Activated CD4-positive, alpha-beta T cell treated with anti-CD3 and anti-CD28 coated beads, Interleukin-2, amount 10 ng/mL, durations not matched to agents 7 days and 5 days (primary cell): ENCODE data around the gene PPME1. TPM values are rescaled to one million over a fixed set of nuclear protein-coding genes. Genes with fewer than 3 reads are reported as not detected.
"Not testable (repeated sequence)": the region's sequence is repeated elsewhere in the genome, so short reads cannot be mapped to it uniquely, and the experiment has no call there.

Experiments used
- CTCF ChIA-PET: fragments of 350-600 bp; sonication (Branson Sonifier 250); formaldehyde crosslinking; loops from one replicate; lab custom pipeline; 2021; ENCODE audit warnings: antibody characterized with exemption; lab: Charles Lee
- POLR2A ChIA-PET: fragments of 350-600 bp; sonication (Branson Sonifier 250); formaldehyde crosslinking; loops from one replicate; lab custom pipeline; 2021; ENCODE audit warnings: antibody characterized with exemption; lab: Charles Lee
- DNase-seq: peaks from one replicate; pipeline ENCODE4 v3.0.0-alpha.2; 2020
- H3K27ac Mint-ChIP-seq: one replicate; pipeline ENCODE4 v1.8.0; 2021; ENCODE audit warnings: mild to moderate bottlenecking, moderate library complexity, mixed read lengths
- H3K27me3 Mint-ChIP-seq: one replicate; pipeline ENCODE4 v1.8.0; 2021; ENCODE audit warnings: mixed read lengths
- H3K36me3 Mint-ChIP-seq: one replicate; pipeline ENCODE4 v1.8.0; 2021; ENCODE audit warnings: low read depth, mixed read lengths
- H3K4me1 Mint-ChIP-seq: one replicate; pipeline ENCODE4 v1.8.0; 2021; ENCODE audit warnings: mixed read lengths
- H3K4me3 Mint-ChIP-seq: one replicate; pipeline ENCODE4 v1.8.0; 2021; ENCODE audit warnings: mild to moderate bottlenecking, moderate library complexity, mixed read lengths
- H3K9me3 Mint-ChIP-seq: one replicate; pipeline ENCODE4 v1.8.0; 2021; ENCODE audit warnings: mixed read lengths
- total RNA-seq, 2 experiments: library from RNA; stranded (reverse); gene quantifications; one replicate each; pipeline ENCODE4 v1.2.3, GENCODE V29; 2021

PPME1 gene
- 10 to 100 TPM; 21.3 to 25.9 TPM for total RNA-seq

GRCh38 chr11:74170694-74171629 lies at the start of gene PPME1, which contains the start of gene C2CD3:
PPME1 (plus strand) TSS chr11:74171289; CDS start chr11:74171422, 133 bp downstream.
C2CD3 (minus strand) TSS chr11:74171002; CDS start chr11:74170792, 210 bp downstream.
- no peak within 1 kb of the TSS for H3K4me3 Mint-ChIP-seq
- H3K4me1 Mint-ChIP-seq: peaks cover 18% of the 10 kb centered on the region
- no peak within 1 kb of the TSS for H3K27ac Mint-ChIP-seq
- POLR2A ChIA-PET: interaction anchor here (0.6 kb wide), 1 partner anchor 322 kb away, joined by 4 read pairs; no protein-coding TSS in a partner anchor
- no peaks in the 10 kb centered on the region for H3K27me3 Mint-ChIP-seq
- peak; percentile 99 for DNase-seq
- CTCF ChIA-PET: interaction anchor here (0.6 to 1.0 kb wide), 3 partner anchors 13 to 529 kb away, joined by 4 to 5 read pairs (median 4); no protein-coding TSS in a partner anchor
- no peaks in the 10 kb centered on the region for H3K9me3 Mint-ChIP-seq
- peaks cover 19% of the 10 kb centered on the region for H3K36me3 Mint-ChIP-seq

DNA sequence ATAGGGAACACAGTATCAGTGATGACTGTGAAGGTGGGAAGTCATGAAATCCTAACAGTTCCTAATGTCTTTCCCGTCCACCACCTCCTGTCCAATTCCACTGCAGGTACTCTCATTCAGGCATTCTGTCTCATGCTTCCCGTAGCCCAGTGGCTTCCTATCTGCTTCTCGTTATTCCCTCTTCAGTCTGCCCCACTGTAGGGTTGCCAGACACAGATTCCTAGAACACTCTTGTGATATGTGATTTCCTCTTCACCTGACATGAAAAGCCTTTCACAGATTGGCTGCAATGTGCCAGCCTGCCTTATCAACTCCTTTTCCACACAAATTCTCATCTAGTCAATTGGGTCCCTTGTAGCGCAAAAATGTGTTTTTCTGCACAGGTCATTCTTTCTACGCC lies 49.3 kb upstream of the PPME1 start:
- Mint-ChIP-seq H3K27me3 (no peaks in the 10 kb centered on the region), H3K36me3 (peaks cover 27% of the 10 kb centered on the region), H3K27ac (no peak overlapping the region), H3K9me3 (peaks cover 2% of the 10 kb centered on the region), H3K4me1 (no peaks in the 10 kb centered on the region), H3K4me3 (no peak overlapping the region)
- no peak for DNase-seq
- ChIA-PET POLR2A (no interaction called here), CTCF (no interaction called here)

- H3K9me3 Mint-ChIP-seq: peaks cover 2% of the 10 kb centered on the region
- ChIA-PET POLR2A (no interaction called here), CTCF (no interaction called here)
- no peaks in the 10 kb centered on the region for H3K4me1 Mint-ChIP-seq
- DNase-seq: no peak
- H3K4me3 Mint-ChIP-seq: no peak overlapping the region
- peaks cover 18% of the 10 kb centered on the region for H3K36me3 Mint-ChIP-seq
- no peak overlapping the region for H3K27ac Mint-ChIP-seq
- H3K27me3 Mint-ChIP-seq: no peaks in the 10 kb centered on the region
These were observed 48.1 kb upstream of the PPME1 start for GRCh38 chr11:74123008-74123448.

GRCh38 chr11:74129121-74129520 lies 42.0 kb upstream of the PPME1 start:
- H3K27ac Mint-ChIP-seq, H3K4me3 Mint-ChIP-seq, H3K9me3 Mint-ChIP-seq, CTCF ChIA-PET, POLR2A ChIA-PET, H3K27me3 Mint-ChIP-seq, DNase-seq, H3K4me1 Mint-ChIP-seq: not testable (repeated sequence)
- peaks cover 28% of the 10 kb centered on the region for H3K36me3 Mint-ChIP-seq

- Mint-ChIP-seq H3K9me3 (no peaks in the 10 kb centered on the region), H3K27me3 (no peaks in the 10 kb centered on the region), H3K36me3 (peaks cover 38% of the 10 kb centered on the region), H3K27ac (no peak overlapping the region), H3K4me1 (no peaks in the 10 kb centered on the region), H3K4me3 (no peak overlapping the region)
- ChIA-PET POLR2A (no interaction called here), CTCF (no interaction called here)
- no peak for DNase-seq
These were observed 38.3 kb upstream of the PPME1 start for GRCh38 chr11:74132833-74133232.

DNA sequence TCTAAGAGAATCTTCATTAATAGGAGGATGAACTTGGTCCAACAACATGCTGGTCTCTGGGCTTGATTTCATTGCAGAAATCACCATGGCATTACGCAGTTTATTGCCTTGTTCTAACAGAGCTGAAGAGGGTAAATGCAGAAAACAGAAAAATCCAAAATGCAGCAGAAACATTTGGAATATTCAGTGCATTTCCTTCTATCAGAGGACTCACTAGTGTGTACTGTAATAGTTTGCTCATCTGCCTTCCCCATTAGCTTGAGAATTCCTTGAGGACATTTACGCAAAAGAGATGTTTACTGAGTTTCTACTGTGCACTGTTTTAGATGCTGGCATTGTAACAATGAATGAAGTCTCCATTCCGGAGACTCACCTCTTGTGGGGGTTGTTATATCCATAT lies 37.7 kb upstream of the PPME1 start:
- peaks cover 41% of the 10 kb centered on the region for H3K36me3 Mint-ChIP-seq
- CTCF ChIA-PET: no interaction called here

DNA sequence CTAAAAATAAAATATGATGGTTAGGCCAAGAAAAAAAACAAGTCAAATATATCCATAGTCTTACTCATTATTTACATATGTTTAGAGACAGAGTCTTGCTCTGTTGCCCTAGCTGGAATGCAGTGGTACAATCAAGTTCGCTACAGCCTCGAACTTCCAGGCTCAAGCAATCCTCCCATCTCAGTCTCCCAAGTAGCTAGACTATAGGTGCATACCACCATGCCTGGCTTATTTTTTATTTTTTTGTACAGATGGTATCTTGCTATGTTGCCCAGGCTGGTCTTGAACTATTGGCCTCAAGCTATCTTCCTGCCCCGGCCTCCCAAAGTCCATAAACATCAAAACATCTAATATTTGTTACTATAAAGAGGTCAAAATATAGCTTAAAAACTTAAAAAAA lies 36.4 kb upstream of the PPME1 start:
- Mint-ChIP-seq H3K27me3 (no peaks in the 10 kb centered on the region), H3K9me3 (no peaks in the 10 kb centered on the region), H3K27ac (no peak overlapping the region), H3K4me1 (no peaks in the 10 kb centered on the region), H3K36me3 (peaks cover 47% of the 10 kb centered on the region), H3K4me3 (no peak overlapping the region)
- no peak for DNase-seq
- POLR2A ChIA-PET: no interaction called here
- CTCF ChIA-PET: interaction anchor here (1.6 kb wide), 1 partner anchor 15 kb away, joined by 3 read pairs; no protein-coding TSS in a partner anchor

More for the DNA sequence above, 37.7 kb upstream of the PPME1 start:
- Mint-ChIP-seq H3K4me3 (no peak overlapping the region), H3K4me1 (no peaks in the 10 kb centered on the region), H3K9me3 (no peaks in the 10 kb centered on the region), H3K27me3 (no peaks in the 10 kb centered on the region), H3K27ac (no peak overlapping the region)
- no peak for DNase-seq
- POLR2A ChIA-PET: no interaction called here

DNA sequence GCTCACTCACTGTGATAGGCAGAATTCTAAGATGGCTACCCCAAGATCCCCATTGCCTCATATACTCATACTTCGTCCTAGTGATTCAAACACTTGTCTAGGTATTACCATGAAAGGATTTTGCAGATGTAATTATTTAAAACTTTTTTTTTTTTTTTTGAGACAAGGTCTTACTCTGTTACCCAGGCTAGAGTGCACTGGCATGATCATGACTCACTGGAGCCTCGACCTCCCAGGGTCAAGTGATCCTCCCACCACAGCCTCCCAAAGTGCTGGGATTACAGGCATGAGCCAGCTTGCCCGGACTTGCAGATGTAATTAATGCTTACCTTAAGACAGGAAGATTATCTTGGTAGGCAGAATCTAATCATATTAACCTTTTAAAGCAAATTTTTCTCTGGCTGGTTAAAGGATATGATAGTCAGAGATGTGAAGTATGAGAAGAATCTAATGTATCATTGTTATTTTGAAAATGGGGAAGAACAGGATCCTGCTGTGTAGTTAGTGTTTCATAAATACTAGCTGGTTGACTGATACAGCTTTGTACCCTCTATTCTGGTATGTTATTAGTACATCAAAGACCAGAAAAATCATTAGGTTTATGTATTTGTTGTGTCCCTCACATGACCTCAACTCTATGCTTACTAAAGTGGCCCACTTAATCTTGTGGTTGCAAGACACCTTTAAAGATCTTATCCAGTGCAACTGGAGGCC lies 35.8 kb upstream of the PPME1 start:
- Mint-ChIP-seq H3K4me1 (no peaks in the 10 kb centered on the region), H3K4me3 (no peak overlapping the region), H3K9me3 (no peaks in the 10 kb centered on the region), H3K36me3 (peaks cover 43% of the 10 kb centered on the region), H3K27me3 (no peaks in the 10 kb centered on the region), H3K27ac (no peak overlapping the region)
- ChIA-PET POLR2A (no interaction called here), CTCF (interaction anchor here (0.7 to 1.6 kb wide), 5 partner anchors 8 to 178 kb away, joined by 3 to 8 read pairs (median 3); no protein-coding TSS in a partner anchor)
- DNase-seq: no peak

DNA sequence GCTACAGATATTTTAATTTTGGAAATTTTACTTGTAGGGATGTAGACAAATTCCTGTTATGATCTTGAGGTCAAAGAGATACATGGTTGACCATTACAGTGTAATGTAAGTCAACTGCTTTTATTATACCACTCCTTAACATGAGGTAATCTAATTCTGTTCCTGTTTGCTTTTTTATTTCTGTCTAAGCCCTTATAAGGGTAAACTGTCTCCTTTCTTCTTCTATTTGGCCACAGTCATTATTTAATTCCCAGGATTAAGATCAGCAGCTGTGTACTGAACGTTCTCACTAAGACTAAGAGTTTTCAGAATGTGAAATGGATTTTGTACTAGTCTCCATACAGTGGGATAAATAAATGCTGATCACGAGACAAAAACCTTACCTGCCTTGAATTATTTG lies 33.1 kb upstream of the PPME1 start:
- ChIA-PET CTCF (no interaction called here), POLR2A (no interaction called here)
- Mint-ChIP-seq H3K9me3 (no peaks in the 10 kb centered on the region), H3K4me1 (no peaks in the 10 kb centered on the region), H3K4me3 (no peak overlapping the region), H3K27ac (no peak overlapping the region), H3K27me3 (no peaks in the 10 kb centered on the region), H3K36me3 (peaks cover 21% of the 10 kb centered on the region)
- DNase-seq: no peak

DNA sequence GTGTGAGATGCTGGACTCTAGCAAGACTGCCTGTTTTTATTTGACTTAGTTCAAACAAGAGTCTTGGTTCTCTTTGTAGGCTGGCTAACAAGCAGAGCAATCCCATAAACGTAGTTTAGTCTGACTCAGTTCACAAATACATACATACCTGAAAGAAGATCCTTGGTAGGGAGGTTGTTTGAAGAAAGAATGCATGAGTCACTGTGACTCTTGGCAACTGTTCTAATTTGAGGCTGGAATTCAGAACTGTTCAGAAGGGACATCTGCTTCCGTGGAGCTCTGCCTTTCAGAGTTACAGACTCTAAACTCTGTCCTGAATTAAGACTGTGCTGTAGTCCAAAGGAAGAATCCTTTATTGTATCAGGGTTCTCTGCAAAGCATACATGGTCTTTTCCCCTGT lies 32.5 kb upstream of the PPME1 start:
- Mint-ChIP-seq H3K4me3 (no peak overlapping the region), H3K36me3 (peaks cover 20% of the 10 kb centered on the region), H3K27ac (no peak overlapping the region), H3K4me1 (no peaks in the 10 kb centered on the region), H3K27me3 (no peaks in the 10 kb centered on the region), H3K9me3 (no peaks in the 10 kb centered on the region)
- ChIA-PET POLR2A (no interaction called here), CTCF (no interaction called here)
- DNase-seq: no peak

GRCh38 chr11:74139151-74139918 lies 31.8 kb upstream of the PPME1 start:
- Mint-ChIP-seq H3K36me3 (peaks cover 20% of the 10 kb centered on the region), H3K27ac (no peak overlapping the region), H3K4me1 (no peaks in the 10 kb centered on the region), H3K4me3 (no peak overlapping the region), H3K9me3 (no peaks in the 10 kb centered on the region), H3K27me3 (no peaks in the 10 kb centered on the region)
- no peak for DNase-seq
- ChIA-PET POLR2A (no interaction called here), CTCF (no interaction called here)

- H3K27me3 Mint-ChIP-seq, POLR2A ChIA-PET, H3K4me1 Mint-ChIP-seq, CTCF ChIA-PET, H3K27ac Mint-ChIP-seq, H3K9me3 Mint-ChIP-seq, H3K4me3 Mint-ChIP-seq, DNase-seq: not testable (repeated sequence)
- peaks cover 20% of the 10 kb centered on the region for H3K36me3 Mint-ChIP-seq
These were observed 31.1 kb upstream of the PPME1 start for GRCh38 chr11:74139919-74140431.
